ENCODE measurements around the gene MCC.

MCC gene

GRCh38 chr5:113093558-113093957 lies 394.7 kb downstream of the MCC start:
- 0 out of 2 replicates have a peak, but pooled peaks have one; percentile 32 for TF ChIP-seq ZNF561 (tag by site-specific recombination; IDR thresholded peaks at IDR 0.05; ENCODE audit: borderline replicate concordance)
- no peak for TF ChIP-seq ZNF391 (tag by site-specific recombination; IDR thresholded peaks at IDR 0.05; ENCODE audit: borderline replicate concordance, low read depth)
- peak; percentile 69 for TF ChIP-seq ZBTB17 (tag by site-specific recombination; IDR thresholded peaks at IDR 0.05)
- TF ChIP-seq ZNF629 (tag by site-specific recombination; IDR thresholded peaks at IDR 0.05): 0 out of 2 replicates have a peak, but pooled peaks have one; percentile 23
- no peak for TF ChIP-seq ZNF701 (tag by site-specific recombination; IDR thresholded peaks at IDR 0.05)
- no peak for TF ChIP-seq ZNF843 (tag by site-specific recombination; IDR thresholded peaks at IDR 0.05)
- TF ChIP-seq ZNF426 (tag by site-specific recombination; IDR thresholded peaks at IDR 0.05): no peak
- TF ChIP-seq PRDM4 (tag by site-specific recombination; IDR thresholded peaks at IDR 0.05): no peak
- peak; percentile 31; the same call in 1 of the 2 replicates for TF ChIP-seq SP7 (tag by site-specific recombination; IDR thresholded peaks at IDR 0.05)
- no peak for TF ChIP-seq PRDM1 (tag by site-specific recombination; IDR thresholded peaks at IDR 0.05)
- TF ChIP-seq ZNF707 (tag by site-specific recombination; IDR thresholded peaks at IDR 0.05): no peak
- no peak for TF ChIP-seq ZBTB44 (tag by site-specific recombination; IDR thresholded peaks at IDR 0.05)
- TF ChIP-seq ELK4 (IDR thresholded peaks at IDR 0.05; ENCODE audit: borderline replicate concordance, low read depth, low read length): no peak
- no peak for TF ChIP-seq ZFP3 (tag by site-specific recombination; IDR thresholded peaks at IDR 0.05; ENCODE audit: low read depth)
- no peak for TF ChIP-seq ZNF140 (tag by site-specific recombination; IDR thresholded peaks at IDR 0.05)
- no peak for TF ChIP-seq YY2 (tag by site-specific recombination; IDR thresholded peaks at IDR 0.05)
- TF ChIP-seq ZNF248 (tag by site-specific recombination; IDR thresholded peaks at IDR 0.05): no peak
- TF ChIP-seq ZNF423 (tag by site-specific recombination; IDR thresholded peaks at IDR 0.05): no peak
- no peak for TF ChIP-seq ZSCAN18 (tag by site-specific recombination; IDR thresholded peaks at IDR 0.05)
- no peak for TF ChIP-seq ZNF664 (tag by site-specific recombination; IDR thresholded peaks at IDR 0.05)
- TF ChIP-seq ZNF280C (tag by site-specific recombination; IDR thresholded peaks at IDR 0.05): no peak
- no peak for TF ChIP-seq RBAK (tag by site-specific recombination; IDR thresholded peaks at IDR 0.05)
- H3K9me3 ChIP-seq (ENCODE audit: control insufficient read depth, insufficient read depth, low read depth, low read length): no peaks in the 10 kb centered on the region
- CTCF ChIA-PET: interaction anchor here (0.7 kb wide), 1 partner anchor 31 kb away, joined by 3 read pairs; no protein-coding TSS in a partner anchor
- H3K4me1 ChIP-seq (ENCODE audit: control insufficient read depth, insufficient read depth, low read length): peaks cover 14% of the 10 kb centered on the region
- POLR2A ChIA-PET: no interaction called here
- H3K36me3 ChIP-seq (ENCODE audit: control insufficient read depth in 2 of 2, insufficient read depth in 1 of 2, low read length in 2 of 2): peaks cover 0 to 13% of the 10 kb centered on the region in 2 experiments; a peak in 1 of 3 replicates
- H3K27ac ChIP-seq (ENCODE audit: extremely low read depth, low read depth, low read length): no peak overlapping the region
- H3K4me3 ChIP-seq (ENCODE audit: low read depth, low read length): no peak overlapping the region
